Measurements from ENCODE around the gene ZDHHC14.
"Not testable (repeated sequence)": the region's sequence is repeated elsewhere in the genome, so short reads cannot be mapped to it uniquely, and the experiment has no call there.

ZDHHC14 gene

DNA sequence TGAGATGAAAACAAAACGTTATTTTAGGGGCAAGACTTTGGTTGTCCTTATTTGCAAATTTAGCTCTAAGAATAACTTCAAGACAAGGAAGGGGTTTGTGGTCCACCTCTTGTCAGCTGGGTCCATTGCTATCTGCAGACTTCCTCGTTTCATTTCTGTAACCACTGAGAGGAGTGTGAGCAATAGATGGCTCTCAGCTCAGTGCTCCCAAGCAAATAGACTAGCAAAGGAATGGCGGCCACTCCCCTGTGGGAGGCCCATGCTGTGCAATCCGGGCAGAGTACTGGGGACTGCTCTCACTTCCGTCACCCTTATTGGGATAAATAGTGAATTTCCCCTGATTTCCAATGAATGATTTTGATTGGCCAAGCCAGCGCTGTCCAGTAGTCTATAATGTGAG is 176.6 kb downstream of the ZDHHC14 start:
- DNase-seq = no peak

DNA sequence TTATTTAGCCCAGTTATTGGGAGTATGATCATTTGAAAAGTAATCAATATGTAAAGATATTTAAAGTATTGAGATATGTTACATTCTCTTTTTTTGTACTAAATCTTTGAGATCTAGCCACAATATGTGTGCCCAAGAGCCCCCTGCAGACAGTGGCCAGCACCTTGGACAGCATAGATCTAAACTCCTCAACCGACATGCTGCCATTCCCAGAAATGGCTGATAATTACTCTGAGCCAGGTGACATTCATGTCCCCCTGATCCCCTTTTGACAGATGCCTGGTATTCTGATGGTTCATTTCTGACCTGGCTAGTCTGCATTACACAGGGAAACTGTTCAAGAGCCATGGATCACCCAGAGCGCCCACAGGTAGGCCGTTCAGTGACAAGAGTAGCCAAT is 177.1 kb downstream of the ZDHHC14 start:
- peak; percentile 25 for DNase-seq

- DNase-seq = no peak
Observed at GRCh38 chr6:157558487-157559200, 177.7 kb downstream of the ZDHHC14 start.

GRCh38 chr6:157559201-157559756 is 178.3 kb downstream of the ZDHHC14 start:
- DNase-seq = peak; percentile 6

GRCh38 chr6:157560063-157560462 is 179.1 kb downstream of the ZDHHC14 start:
- peak; percentile 28 for DNase-seq

GRCh38 chr6:157560691-157561413 is 179.9 kb downstream of the ZDHHC14 start:
- peak; percentile 64 for DNase-seq

DNA sequence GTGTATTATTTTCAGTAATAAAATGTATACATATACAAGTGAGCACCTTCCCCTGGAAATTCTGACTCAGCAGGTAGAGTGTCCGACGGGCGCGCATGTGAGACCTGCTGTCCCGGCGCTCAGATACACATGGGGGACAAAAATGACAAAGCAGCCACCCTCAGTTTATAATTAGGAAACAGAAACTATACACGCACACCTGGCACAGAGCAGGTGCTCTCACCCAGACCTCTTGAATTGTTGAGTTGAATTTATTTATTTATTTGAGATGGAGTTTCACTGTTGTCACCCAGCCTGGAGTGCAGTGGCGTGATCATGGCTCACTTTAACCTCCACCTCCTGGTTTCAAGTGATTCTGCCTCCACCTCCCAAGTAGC is 180.4 kb downstream of the ZDHHC14 start:
- peak; percentile 64 for DNase-seq

DNA sequence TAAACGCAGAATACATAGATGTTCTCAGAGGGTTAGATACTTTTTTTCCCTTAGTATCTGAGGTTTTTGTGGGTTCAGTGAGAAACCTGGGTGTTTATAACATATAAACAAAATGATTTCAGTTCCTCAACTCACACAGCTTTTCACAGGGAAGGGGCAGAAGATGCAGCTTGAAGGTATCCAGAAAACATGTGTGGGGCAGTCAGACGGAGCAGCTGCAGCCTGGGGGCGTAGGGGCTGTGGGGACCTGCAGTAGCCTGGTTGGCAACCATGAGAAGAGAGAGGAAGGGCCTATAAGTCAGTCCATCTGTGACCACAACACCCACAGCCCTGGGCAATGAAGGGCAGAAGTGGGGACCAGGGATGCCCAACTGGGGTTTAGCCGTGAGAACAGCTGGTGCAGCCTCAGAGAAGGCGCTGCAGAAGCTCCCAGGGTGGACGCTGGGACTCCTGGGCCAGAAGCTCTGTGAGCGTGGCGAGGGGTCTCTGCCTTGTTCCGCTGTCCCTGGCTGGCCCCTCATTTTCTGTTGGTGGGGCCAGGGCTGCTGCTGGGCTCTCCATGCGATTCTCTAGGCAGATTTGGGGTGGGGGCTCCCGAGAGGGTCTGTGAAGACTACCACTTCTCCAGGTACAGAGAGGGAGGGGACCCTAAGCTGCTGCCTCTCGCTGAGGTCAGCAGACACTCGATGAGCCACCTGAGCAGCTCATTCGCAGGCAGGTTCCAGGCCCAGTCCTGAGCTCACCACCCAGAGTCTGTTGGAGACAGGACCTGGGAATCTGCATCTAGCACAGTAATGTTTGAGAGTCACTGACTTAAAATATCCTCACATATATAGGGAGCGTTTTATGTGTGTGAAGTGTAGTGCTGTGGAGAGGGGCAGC is 181.2 kb downstream of the ZDHHC14 start:
- no peak for DNase-seq

DNA sequence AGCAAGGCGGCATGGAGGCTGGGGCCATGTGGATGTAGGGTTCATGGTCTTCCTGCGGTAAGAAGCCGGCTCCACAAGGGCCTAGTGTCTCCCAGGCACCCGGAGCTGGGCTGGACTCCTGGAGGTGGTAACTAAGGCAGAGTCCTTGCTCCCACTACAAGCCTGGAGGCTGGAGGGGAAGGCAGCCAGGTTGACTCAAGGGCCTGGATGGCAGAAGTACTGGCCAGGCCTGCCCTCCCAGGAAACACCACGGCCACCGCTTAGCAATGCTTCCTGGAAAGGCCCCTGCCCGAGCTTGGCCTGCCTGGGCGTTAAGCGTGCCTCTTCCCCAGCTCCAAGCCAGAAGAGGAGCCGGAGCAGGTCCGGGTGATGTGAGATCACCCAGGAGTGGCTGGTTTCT is 182.0 kb downstream of the ZDHHC14 start:
- no peak for DNase-seq

- DNase-seq = no peak
Observed at GRCh38 chr6:157563611-157564284, 182.8 kb downstream of the ZDHHC14 start.

DNA sequence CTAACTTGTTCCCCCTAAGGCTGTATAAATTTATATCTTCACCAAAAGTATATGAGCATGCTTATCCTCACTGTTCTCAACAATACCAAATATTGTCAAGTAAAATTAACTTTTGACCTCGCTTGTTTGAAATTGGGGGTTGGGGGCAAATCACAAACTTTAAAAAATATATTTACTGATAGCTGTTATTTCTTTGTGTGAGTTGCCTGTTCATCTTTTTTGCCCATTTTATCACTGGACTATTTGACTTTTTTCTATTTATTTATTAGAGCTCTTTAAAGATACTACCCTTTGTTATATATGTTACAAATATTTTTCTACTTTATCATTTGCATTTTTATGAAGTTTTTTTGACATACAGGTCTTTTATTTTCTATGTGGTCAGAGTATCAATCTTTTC is 187.7 kb downstream of the ZDHHC14 start:
- DNase-seq = no peak

GRCh38 chr6:157569543-157569942 is 188.6 kb downstream of the ZDHHC14 start:
- no peak for DNase-seq

GRCh38 chr6:157570104-157570503 is 189.1 kb downstream of the ZDHHC14 start:
- no peak for DNase-seq

DNA sequence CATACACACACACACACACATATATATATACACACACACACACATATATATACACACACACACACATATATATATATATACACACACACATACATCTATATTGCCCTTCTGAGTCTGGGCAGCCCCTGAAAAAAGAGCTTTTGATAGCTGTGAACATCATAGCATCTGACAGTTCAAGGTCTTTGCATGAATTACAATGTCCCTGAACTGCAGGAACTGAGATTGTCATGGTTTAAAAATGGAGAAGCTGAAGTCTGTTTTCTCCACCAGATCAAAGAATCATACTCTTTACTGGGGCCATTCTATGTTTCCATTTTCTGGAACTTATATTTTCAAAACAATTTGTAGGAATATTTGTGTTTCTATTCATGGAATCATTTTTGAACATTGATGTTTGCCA is 189.8 kb downstream of the ZDHHC14 start:
- no peak for DNase-seq

DNA sequence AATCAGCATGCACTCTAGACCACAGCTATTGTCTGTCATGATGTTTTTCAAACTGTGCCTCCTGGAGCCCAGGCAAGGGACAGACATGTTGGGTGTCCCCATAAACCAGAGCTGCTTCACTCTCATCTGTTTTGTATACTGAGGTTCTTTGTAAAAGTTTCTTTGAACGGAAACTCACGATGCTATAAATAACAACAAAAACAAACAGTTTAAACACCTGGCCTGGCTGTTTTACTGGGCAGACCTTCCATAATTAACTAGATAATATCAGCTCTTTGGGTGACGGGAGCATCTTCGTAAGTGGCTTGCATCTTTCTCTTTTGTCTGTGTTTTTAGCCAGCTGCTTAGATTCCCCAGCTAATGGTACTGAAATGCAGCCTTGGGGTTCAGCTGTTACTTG is 190.3 kb downstream of the ZDHHC14 start:
- DNase-seq = no peak

DNA sequence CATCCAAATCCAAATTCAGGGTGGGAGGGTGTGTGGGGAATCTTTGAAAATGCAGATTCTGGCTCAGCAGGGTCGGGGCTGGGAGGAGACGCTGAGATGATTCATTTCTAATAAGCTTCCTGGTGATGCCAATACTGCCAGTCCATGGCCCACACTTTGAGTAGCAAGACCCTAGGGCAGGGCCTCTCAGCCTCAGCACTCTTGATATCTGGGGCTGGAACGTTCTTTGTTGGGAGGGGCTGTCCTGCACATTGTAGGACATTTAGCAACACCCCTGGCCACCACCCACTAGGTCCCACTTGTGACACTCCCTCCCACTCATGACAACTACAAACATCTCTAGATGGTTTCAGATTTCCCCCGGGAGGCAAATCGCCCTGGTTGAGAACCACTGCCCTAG is 191.0 kb downstream of the ZDHHC14 start:
- no peak for DNase-seq

GRCh38 chr6:157574851-157575424 is 193.9 kb downstream of the ZDHHC14 start:
- DNase-seq = no peak

GRCh38 chr6:157575436-157576145 is 194.6 kb downstream of the ZDHHC14 start:
- no peak for DNase-seq

DNA sequence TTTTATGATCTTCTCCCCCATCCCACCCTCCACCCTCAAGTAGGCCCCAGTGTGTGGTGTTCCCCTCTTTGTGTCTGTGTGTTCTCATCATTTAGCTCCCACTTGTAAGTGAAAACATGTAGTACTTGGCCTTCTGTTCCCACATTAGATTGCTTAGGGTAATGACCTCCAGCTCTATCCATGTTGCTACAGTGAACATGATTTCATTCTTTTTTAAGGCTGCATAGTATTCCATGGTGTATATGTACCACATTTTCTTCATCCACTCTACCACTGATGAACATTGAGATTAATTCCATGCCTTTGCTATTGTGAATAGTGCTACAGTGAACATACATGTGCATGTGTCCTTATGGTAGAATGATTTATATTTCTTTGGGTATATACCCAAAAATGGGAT is 196.0 kb downstream of the ZDHHC14 start:
- not testable (repeated sequence) for DNase-seq

DNA sequence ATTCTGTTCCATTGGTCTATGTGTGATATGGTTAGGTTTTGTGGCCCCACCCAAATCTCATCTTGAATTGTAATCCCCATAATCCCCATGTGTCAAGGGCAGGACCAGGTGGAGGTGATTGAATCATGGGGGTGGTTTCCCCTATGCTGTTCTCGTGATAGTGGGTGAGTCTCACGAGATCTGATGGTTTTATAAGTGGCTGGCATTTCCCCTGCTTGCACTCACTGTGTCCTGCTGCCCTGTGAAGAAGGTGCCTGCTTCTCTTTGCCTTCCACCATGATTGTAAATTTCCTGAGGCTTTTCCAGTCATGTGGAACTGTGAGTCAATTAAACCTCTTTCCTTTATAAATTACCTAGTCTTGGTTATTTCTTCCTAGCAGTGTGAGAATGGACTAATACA is 197.5 kb downstream of the ZDHHC14 start:
- not testable (repeated sequence) for DNase-seq

GRCh38 chr6:157579467-157580031 is 198.6 kb downstream of the ZDHHC14 start:
- DNase-seq = no peak
